CD1c-positive myeloid dendritic cell (primary cell): ENCODE results near the gene STARD7.
A peak's percentile ranks its signal among the peaks of the same experiment; 100 is the strongest.
"Not testable (repeated sequence)": the region's sequence is repeated elsewhere in the genome, so short reads cannot be mapped to it uniquely, and the experiment has no call there.

Experiments used
- DNase-seq: peaks from one replicate; pipeline ENCODE4 v3.0.0-alpha.2; 2016; ENCODE audit errors: extremely low spot score

STARD7 gene

DNA sequence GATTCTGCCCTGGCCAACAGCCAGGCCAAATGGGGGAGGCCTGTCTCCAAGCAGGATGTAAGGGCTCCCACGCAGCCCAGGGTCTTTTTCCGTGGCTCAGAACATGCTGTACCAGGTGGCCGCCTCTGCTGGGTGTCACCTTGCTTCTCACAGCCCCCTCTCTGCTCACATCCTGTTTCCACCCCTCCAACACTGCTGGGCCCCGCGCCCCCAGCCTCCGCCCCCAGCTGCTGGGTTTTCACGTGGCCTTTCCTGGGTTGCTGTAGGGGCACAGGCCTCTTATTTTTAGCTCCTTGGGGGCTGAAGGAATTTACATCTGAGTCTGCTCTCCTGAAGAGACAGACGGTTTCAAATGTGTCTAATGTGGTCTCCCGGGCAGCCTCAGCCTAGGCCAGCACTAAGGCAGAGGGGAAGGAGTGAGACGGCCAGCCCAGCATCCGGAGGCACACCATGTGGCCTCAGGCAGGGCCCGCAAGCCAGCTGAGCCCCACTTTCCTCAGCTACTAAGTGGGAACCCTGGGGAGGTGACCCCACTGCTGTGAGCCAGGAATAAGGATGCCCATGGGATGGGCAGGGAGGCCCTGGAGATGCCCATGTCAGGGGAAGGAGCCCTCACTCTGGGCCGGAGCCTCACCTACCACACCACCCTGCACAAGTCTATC, 44.7 kb downstream of the STARD7 start:
- DNase-seq = no peak

GRCh38 chr2:96163415-96163767, 45.2 kb downstream of the STARD7 start:
- DNase-seq = no peak

DNA sequence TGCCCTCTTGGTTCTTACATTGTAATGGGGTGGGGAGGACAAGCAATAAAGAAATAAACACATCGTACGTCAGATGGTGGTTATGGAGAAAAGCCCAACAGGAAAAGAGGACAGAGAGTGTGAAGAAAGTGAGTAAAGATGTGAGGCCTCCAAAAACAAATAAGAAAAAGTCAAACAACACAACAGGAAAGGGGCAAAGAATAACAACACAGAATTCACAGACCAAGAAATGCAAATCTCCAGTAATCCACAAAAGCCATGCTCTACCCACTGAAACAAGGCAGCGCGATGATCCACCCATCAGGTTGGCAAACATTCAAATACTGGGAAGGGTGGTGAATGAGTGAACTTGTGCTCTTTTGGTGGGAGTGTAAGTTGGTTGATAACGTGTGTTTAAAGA, 46.7 kb downstream of the STARD7 start:
- no peak for DNase-seq

- not testable (repeated sequence) for DNase-seq
These were observed 48.3 kb downstream of the STARD7 start for GRCh38 chr2:96160366-96160765.

GRCh38 chr2:96159084-96159830, 49.4 kb downstream of the STARD7 start:
- DNase-seq = no peak

DNA sequence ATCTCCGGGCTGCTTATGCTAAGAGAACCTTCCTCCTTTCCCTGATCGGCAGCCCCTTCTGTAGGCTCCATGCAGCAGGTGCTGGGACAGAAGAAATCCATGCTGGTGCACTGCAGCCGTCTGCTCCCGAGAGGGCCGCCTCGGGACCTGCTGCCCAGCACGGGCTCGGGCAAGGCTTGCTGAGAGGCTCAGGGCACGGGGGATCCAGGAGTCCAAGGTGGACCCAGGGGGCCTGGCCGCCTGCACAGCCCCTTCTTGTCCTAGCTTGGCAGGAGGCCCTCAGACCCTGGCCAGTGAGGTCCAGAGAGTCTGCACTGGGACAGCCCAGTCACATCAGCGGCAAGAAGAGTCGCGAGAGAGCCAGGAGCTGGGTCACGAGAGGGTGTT, 50.1 kb downstream of the STARD7 start:
- DNase-seq = no peak

DNA sequence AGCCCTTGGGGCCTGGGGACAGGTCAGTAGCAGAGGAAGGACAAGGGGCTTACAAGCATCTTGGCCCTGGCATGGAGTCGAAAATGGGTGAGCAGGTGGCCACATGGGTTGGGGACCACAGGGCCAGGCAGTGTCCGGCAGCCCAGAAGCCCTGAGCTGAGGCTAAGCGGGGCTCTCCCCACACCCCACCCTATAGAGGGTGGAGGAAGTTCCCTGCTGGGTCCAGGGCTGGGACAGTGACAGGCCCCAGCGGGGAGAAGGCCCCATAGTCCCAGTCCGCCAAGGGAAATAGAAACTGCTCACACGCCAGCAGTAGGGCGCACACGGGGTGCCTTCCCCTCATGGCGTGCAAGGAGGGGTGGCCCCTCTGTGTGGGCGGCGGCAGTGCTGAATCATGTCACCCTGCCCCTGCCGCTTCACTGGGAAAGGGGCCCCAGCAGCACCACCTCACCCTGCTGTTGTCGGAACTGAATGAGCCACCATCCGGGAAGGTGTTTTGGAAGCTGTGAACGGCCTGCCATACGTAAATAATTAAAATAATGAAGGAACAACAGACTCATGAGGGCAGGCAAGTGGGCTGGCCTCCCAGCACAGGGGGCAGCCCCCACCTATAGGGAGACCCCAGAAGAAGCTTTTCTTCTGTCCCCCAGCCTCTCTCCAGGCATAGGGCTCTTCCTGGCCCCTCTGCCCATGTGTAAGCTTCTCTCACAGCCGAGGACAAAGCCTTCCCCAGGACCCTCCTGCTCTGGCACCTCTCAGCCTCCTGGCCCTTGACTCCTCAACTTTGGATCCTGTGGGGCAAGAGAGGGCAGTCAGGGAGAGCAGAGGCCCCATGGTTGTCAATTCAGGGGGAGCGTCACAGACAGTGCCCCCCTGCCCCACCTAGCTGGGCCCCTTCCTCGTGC, 50.7 kb downstream of the STARD7 start:
- DNase-seq = peak; percentile 84

GRCh38 chr2:96156926-96157648, 51.5 kb downstream of the STARD7 start:
- DNase-seq = no peak

DNA sequence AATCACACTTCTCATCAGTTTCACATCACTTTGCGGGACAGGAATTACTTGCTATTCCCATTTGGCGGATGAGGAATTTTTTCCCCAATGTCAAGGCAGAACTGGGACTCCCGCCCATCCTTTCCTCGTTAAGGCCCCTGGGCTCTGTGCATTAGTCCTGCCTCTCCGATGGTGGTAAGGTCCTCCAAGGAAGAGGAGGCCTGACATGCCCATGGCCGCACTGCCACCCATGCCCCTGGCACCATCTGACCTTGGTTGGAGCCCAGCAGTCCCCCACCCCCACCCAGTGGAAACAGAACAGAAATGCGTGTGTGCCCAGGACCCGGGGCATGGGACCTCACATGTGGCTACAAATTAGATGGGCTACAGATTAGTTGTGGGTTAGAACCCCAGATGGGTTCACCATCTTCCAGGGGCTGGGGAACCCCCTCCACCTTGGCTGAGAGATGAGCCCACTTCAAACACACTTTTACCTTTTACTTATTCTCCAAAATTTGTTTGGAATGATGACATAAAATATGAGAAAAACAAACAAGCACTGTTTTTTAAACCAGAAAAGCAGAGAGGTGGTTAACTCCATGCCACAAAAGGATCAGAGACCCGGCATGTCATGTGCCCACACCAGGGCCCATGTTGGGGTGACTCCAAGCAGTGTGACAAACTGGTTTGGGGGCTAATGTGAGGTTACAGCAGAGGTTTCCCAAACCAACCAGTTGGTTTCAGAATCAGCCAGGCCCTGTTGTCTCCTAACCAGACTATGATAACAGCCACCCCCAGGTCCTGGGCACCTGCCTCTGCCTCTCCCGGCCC, 52.4 kb downstream of the STARD7 start:
- no peak for DNase-seq

- DNase-seq = no peak
These were observed 53.9 kb downstream of the STARD7 start for GRCh38 chr2:96154506-96155380.

- DNase-seq = no peak
These were observed 54.6 kb downstream of the STARD7 start for GRCh38 chr2:96153991-96154431.

GRCh38 chr2:96153291-96153713, 55.3 kb downstream of the STARD7 start:
- no peak for DNase-seq

DNA sequence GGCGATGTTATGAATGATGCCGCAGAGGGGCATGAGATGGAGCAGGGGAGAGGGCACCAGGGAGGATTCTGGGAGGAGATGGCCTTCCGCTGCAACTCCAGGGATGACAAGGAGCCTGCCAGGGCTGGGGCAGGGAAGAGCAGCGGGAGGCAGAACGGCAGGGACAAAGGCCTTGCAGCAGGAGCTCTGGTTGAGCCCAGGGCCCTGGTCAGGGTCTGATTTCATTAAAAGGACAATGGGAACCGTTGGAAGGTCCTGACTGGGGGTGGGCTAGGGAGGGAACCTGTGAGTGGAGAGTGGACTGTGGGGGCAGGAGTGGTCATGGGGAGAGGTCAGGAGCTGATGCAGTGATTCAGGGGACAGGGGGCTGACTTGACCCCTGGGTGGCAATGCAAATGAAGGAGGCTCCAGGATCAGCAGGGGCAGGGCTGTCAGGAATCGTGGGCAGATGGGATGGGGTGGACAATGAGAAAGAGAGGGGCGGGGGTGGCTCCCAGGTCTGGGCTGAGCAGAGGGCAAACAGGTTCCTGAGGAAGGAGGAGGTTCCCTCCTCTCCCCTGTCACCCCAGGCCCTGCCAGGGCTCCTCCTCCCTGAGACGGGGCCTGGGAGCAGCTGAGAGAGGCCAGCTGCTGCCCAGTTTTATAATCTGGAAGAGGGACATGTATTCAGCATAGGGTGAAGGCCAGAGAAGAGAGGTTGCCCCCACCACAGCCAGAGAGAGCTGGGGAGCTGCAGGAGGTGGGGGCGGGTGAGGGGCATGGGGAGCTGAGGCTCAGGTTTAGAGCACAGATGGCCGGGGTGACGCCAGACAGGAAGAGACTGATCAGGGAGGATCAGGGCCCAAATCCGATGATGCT, 56.1 kb downstream of the STARD7 start:
- no peak for DNase-seq

DNA sequence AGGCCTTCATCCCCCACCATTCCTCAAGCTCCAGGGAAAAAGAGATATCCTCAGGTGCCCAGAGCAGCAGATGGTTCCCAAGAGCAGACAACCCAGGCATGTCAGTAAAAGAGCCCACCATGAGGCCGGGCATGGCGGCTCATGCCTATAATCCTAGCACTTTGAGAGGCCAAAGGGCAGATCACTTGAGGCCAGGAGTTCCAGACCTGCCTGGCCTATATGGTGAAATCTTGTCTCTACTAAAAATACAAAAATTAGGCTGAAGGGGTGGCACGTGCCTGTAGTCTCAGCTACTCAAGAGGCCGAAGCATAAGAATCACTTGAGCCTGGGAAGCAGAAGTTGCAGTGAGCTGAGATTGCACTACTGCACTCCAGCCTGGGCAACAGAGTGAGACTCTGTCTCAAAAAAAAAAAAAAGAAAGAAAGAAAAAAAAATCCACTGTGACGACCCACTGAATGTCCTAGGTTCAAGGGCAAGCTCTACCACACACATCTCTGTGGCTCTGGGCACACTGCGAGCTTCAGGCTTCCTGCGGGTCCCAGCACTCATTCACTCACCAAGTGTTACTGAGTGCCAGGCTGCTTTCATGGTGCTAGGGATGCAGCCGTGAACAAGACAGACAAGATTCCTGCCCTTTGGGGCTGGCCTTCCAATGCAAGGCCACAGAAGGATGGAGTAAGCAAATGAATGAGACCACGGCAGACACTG, 56.9 kb downstream of the STARD7 start:
- no peak for DNase-seq

GRCh38 chr2:96150791-96151594, 57.6 kb downstream of the STARD7 start:
- no peak for DNase-seq

DNA sequence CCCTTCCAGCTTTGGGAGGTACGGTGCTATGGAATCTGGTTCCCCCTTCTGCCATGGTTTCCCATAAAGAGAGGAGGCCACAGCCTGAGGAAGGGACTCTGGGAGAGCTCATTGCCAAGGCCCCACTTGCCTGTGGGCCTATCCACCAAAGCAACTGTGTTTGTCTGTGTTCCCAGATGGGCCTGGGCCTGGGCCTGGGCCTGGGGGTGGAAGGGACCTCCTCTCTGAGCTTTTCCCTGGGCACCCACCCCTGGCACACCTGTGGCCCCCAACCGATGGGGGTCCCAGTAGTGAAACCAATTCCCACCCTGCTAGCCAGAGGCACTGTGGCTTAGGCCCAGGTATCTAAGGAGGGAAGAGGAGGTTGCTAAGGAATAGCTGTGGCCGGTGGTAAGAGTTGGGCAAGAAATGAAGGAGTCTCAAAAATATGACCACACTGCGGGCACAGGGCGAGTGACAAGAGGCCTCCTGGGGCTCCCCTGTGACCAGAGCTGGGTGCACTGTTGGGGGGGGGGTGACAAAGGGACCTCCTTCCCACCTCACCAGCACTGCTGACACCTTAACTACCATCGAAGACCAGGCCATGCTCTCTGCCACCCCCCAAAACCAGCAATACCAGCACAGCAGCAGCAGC, 58.5 kb downstream of the STARD7 start:
- DNase-seq = no peak
